Activated CD4-positive, alpha-beta T cell treated with anti-CD3 and anti-CD28 coated beads, Interleukin-2, amount 10 ng/mL, durations not matched to agents 24 days and 14 days (primary cell): ENCODE data around the gene AK2. TPM values are rescaled to one million over a fixed set of nuclear protein-coding genes. Genes with fewer than 3 reads are reported as not detected.
A peak's percentile ranks its signal among the peaks of the same experiment; 100 is the strongest.
"Not testable (repeated sequence)": the region's sequence is repeated elsewhere in the genome, so short reads cannot be mapped to it uniquely, and the experiment has no call there.

Experiments used
- DNase-seq: peaks from one replicate; pipeline ENCODE4 v3.0.0; 2022
- H3K27ac Mint-ChIP-seq: one replicate; pipeline ENCODE4 v1.8.0; 2022; ENCODE audit warnings: mild to moderate bottlenecking, mixed read lengths
- H3K27me3 Mint-ChIP-seq: one replicate; pipeline ENCODE4 v1.8.0; 2022; ENCODE audit warnings: mixed read lengths
- H3K36me3 Mint-ChIP-seq: one replicate; pipeline ENCODE4 v1.8.0; 2022; ENCODE audit warnings: low read depth, mild to moderate bottlenecking, mixed read lengths
- H3K4me1 Mint-ChIP-seq: one replicate; pipeline ENCODE4 v1.8.0; 2021; ENCODE audit warnings: mixed read lengths
- H3K4me3 Mint-ChIP-seq: one replicate; pipeline ENCODE4 v1.8.0; 2022; ENCODE audit warnings: mild to moderate bottlenecking, moderate library complexity, mixed read lengths
- H3K9me3 Mint-ChIP-seq: one replicate; pipeline ENCODE4 v1.8.0; 2021; ENCODE audit warnings: mixed read lengths
- intact Hi-C: fragments of 100-400 bp; cut with micrococcal nuclease; formaldehyde crosslinking; loops from one replicate; pipeline ENCODE4 v1.15.1; 2023
- total RNA-seq: library from RNA; stranded (reverse); gene quantifications from 2 replicates; pipeline ENCODE4 v1.2.3, GENCODE V29; 2022

Gene AK2
- total RNA-seq, result 424 and 429 TPM in 2 replicates

- intact Hi-C loops, result loop anchor here (1.0 to 5.0 kb wide), 7 partner anchors 12 to 387 kb away; partner anchors contain the start of genes RNF19B, S100PBP, YARS1 and ZBTB8OS
- Mint-ChIP-seq H3K4me1 (peaks cover 45% of the 10 kb centered on the region), H3K27me3 (no peaks in the 10 kb centered on the region), H3K9me3 (peaks cover 8% of the 10 kb centered on the region), H3K27ac (peak within 1 kb of the TSS; percentile 94), H3K4me3 (peak within 1 kb of the TSS; percentile 90), H3K36me3 (peaks cover 38% of the 10 kb centered on the region)
- peak; percentile 98 for DNase-seq
Observed at GRCh38 chr1:33036526-33037503, at the start of gene AK2. Gene AK2, minus strand, starts transcription at chr1:33036883. Its CDS starts 55 bp downstream, at chr1:33036828.

- Mint-ChIP-seq H3K36me3 (no peaks in the 10 kb centered on the region), H3K9me3 (no peaks in the 10 kb centered on the region), H3K4me3 (no peak overlapping the region), H3K4me1 (peaks cover 42% of the 10 kb centered on the region), H3K27ac (no peak overlapping the region), H3K27me3 (peaks cover 16% of the 10 kb centered on the region)
- intact Hi-C loops, result loop anchor here (1.0 kb wide), 2 partner anchors 153 to 210 kb away; no protein-coding TSS in a partner anchor
- peak; percentile 82 for DNase-seq
Observed at GRCh38 chr1:33086384-33086850, 49.7 kb upstream of the AK2 start.

GRCh38 chr1:33085332-33085731 lies 48.6 kb upstream of the AK2 start:
- Mint-ChIP-seq H3K36me3 (no peaks in the 10 kb centered on the region), H3K4me3 (no peak overlapping the region), H3K27me3 (peaks cover 16% of the 10 kb centered on the region), H3K9me3 (no peaks in the 10 kb centered on the region), H3K4me1 (peaks cover 40% of the 10 kb centered on the region), H3K27ac (no peak overlapping the region)
- intact Hi-C loops, result no loop called here
- no peak for DNase-seq

- intact Hi-C loops, result no loop called here
- Mint-ChIP-seq H3K9me3 (no peaks in the 10 kb centered on the region), H3K4me3 (peak overlapping the region; percentile 31), H3K27me3 (peaks cover 16% of the 10 kb centered on the region), H3K4me1 (peaks cover 28% of the 10 kb centered on the region), H3K36me3 (no peaks in the 10 kb centered on the region), H3K27ac (no peak overlapping the region)
- no peak for DNase-seq
Observed at GRCh38 chr1:33082575-33083108, 46.0 kb upstream of the AK2 start.

GRCh38 chr1:33081554-33082305 lies 45.0 kb upstream of the AK2 start:
- Mint-ChIP-seq H3K36me3 (no peaks in the 10 kb centered on the region), H3K27me3 (peaks cover 16% of the 10 kb centered on the region), H3K9me3 (no peaks in the 10 kb centered on the region), H3K27ac (no peak overlapping the region), H3K4me1 (peaks cover 26% of the 10 kb centered on the region), H3K4me3 (peak overlapping the region; percentile 77)
- DNase-seq, result peak; percentile 72
- intact Hi-C loops, result loop anchor here (2.0 kb wide), 1 partner anchor 45 kb away; no protein-coding TSS in a partner anchor

- Mint-ChIP-seq H3K4me3 (peak within 1 kb of the TSS; percentile 77), H3K36me3 (no peaks in the 10 kb centered on the region), H3K4me1 (peaks cover 22% of the 10 kb centered on the region), H3K9me3 (no peaks in the 10 kb centered on the region), H3K27me3 (peaks cover 16% of the 10 kb centered on the region), H3K27ac (peak within 1 kb of the TSS; percentile 10)
- intact Hi-C loops, result loop anchor here (2.0 kb wide), 1 partner anchor 46 kb away; no protein-coding TSS in a partner anchor
- peak; percentile 99 for DNase-seq
Observed at GRCh38 chr1:33080885-33081553, 44.3 kb upstream of the AK2 start, which contains the start of gene AZIN2. Gene AZIN2, plus strand, starts transcription at chr1:33081153. Its CDS starts 1,097 bp downstream, at chr1:33082250.

GRCh38 chr1:33080373-33080772 lies 43.7 kb upstream of the AK2 start:
- peak overlapping the region; percentile 10 for H3K27ac Mint-ChIP-seq
- H3K36me3 Mint-ChIP-seq, result no peaks in the 10 kb centered on the region
- DNase-seq, result no peak
- H3K4me1 Mint-ChIP-seq, result peaks cover 21% of the 10 kb centered on the region
- intact Hi-C loops, result loop anchor here (2.0 kb wide), 1 partner anchor 46 kb away; no protein-coding TSS in a partner anchor
- H3K27me3 Mint-ChIP-seq, result peaks cover 16% of the 10 kb centered on the region
- H3K9me3 Mint-ChIP-seq, result no peaks in the 10 kb centered on the region
- H3K4me3 Mint-ChIP-seq, result peak overlapping the region; percentile 77

GRCh38 chr1:33078030-33078591 lies 41.4 kb upstream of the AK2 start:
- Mint-ChIP-seq H3K4me3 (no peak overlapping the region), H3K36me3 (no peaks in the 10 kb centered on the region), H3K27ac (no peak overlapping the region), H3K27me3 (peaks cover 13% of the 10 kb centered on the region), H3K4me1 (peaks cover 19% of the 10 kb centered on the region), H3K9me3 (no peaks in the 10 kb centered on the region)
- no peak for DNase-seq
- intact Hi-C loops, result no loop called here

GRCh38 chr1:33074193-33074945 lies 37.7 kb upstream of the AK2 start:
- intact Hi-C loops, result no loop called here
- no peak overlapping the region for H3K4me3 Mint-ChIP-seq
- H3K4me1 Mint-ChIP-seq, result peaks cover 2% of the 10 kb centered on the region
- H3K27ac Mint-ChIP-seq, result no peak overlapping the region
- H3K36me3 Mint-ChIP-seq, result no peaks in the 10 kb centered on the region
- peaks cover 5% of the 10 kb centered on the region for H3K9me3 Mint-ChIP-seq
- no peak for DNase-seq
- peaks cover 9% of the 10 kb centered on the region for H3K27me3 Mint-ChIP-seq

GRCh38 chr1:33072707-33073106 lies 36.0 kb upstream of the AK2 start:
- H3K9me3 Mint-ChIP-seq, result peaks cover 6% of the 10 kb centered on the region
- no peaks in the 10 kb centered on the region for H3K36me3 Mint-ChIP-seq
- H3K4me3 Mint-ChIP-seq, result no peak overlapping the region
- peaks cover 2% of the 10 kb centered on the region for H3K4me1 Mint-ChIP-seq
- intact Hi-C loops, result no loop called here
- no peak for DNase-seq
- H3K27ac Mint-ChIP-seq, result no peak overlapping the region
- H3K27me3 Mint-ChIP-seq, result peaks cover 12% of the 10 kb centered on the region

GRCh38 chr1:33070628-33071027 lies 33.9 kb upstream of the AK2 start:
- no peaks in the 10 kb centered on the region for H3K36me3 Mint-ChIP-seq
- H3K4me1 Mint-ChIP-seq, result peaks cover 2% of the 10 kb centered on the region
- no peak for DNase-seq
- no peak overlapping the region for H3K27ac Mint-ChIP-seq
- H3K9me3 Mint-ChIP-seq, result peaks cover 14% of the 10 kb centered on the region
- H3K4me3 Mint-ChIP-seq, result no peak overlapping the region
- intact Hi-C loops, result no loop called here
- H3K27me3 Mint-ChIP-seq, result peaks cover 18% of the 10 kb centered on the region

- H3K36me3 Mint-ChIP-seq, intact Hi-C loops, DNase-seq, H3K4me1 Mint-ChIP-seq, H3K27ac Mint-ChIP-seq, H3K4me3 Mint-ChIP-seq: not testable (repeated sequence)
- H3K27me3 Mint-ChIP-seq, result peaks cover 18% of the 10 kb centered on the region
- H3K9me3 Mint-ChIP-seq, result peaks cover 33% of the 10 kb centered on the region
Observed at GRCh38 chr1:33068108-33068507, 31.4 kb upstream of the AK2 start.
